ENCODE data around the gene MSX1. TPM values are rescaled to one million over a fixed set of nuclear protein-coding genes. Genes with fewer than 3 reads are reported as not detected.

MSX1 gene
- total RNA-seq, 1 donor from 2014 or later, result 3.4 TPM

DNA sequence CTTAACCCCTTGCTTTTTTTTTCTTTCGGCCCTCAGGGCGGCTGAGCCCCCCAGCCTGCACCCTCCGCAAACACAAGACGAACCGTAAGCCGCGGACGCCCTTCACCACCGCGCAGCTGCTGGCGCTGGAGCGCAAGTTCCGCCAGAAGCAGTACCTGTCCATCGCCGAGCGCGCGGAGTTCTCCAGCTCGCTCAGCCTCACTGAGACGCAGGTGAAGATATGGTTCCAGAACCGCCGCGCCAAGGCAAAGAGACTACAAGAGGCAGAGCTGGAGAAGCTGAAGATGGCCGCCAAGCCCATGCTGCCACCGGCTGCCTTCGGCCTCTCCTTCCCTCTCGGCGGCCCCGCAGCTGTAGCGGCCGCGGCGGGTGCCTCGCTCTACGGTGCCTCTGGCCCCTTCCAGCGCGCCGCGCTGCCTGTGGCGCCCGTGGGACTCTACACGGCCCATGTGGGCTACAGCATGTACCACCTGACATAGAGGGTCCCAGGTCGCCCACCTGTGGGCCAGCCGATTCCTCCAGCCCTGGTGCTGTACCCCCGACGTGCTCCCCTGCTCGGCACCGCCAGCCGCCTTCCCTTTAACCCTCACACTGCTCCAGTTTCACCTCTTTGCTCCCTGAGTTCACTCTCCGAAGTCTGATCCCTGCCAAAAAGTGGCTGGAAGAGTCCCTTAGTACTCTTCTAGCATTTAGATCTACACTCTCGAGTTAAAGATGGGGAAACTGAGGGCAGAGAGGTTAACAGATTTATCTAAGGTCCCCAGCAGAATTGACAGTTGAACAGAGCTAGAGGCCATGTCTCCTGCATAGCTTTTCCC lies 3.4 kb downstream of the MSX1 start:
- Histone ChIP-seq H3K27ac (replicated peaks) (no peak overlapping the region), H3K36me3 (peaks cover 15% of the 10 kb centered on the region), H3K4me1 (peaks cover 83% of the 10 kb centered on the region), H3K27me3 (ENCODE audit: low read depth) (peaks cover 99% of the 10 kb centered on the region), H3K9me3 (replicated peaks) (no peaks in the 10 kb centered on the region), H3K4me3 (no peak overlapping the region)
- DNase-seq, result no peak
- TF ChIP-seq, protein P1, sequence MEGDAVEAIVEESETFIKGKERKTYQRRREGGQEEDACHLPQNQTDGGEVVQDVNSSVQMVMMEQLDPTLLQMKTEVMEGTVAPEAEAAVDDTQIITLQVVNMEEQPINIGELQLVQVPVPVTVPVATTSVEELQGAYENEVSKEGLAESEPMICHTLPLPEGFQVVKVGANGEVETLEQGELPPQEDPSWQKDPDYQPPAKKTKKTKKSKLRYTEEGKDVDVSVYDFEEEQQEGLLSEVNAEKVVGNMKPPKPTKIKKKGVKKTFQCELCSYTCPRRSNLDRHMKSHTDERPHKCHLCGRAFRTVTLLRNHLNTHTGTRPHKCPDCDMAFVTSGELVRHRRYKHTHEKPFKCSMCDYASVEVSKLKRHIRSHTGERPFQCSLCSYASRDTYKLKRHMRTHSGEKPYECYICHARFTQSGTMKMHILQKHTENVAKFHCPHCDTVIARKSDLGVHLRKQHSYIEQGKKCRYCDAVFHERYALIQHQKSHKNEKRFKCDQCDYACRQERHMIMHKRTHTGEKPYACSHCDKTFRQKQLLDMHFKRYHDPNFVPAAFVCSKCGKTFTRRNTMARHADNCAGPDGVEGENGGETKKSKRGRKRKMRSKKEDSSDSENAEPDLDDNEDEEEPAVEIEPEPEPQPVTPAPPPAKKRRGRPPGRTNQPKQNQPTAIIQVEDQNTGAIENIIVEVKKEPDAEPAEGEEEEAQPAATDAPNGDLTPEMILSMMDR (IDR thresholded peaks at IDR 0.05; ENCODE audit: borderline replicate concordance), result no peak
- intact Hi-C loops (cut with micrococcal nuclease), result no loop called here

DNA sequence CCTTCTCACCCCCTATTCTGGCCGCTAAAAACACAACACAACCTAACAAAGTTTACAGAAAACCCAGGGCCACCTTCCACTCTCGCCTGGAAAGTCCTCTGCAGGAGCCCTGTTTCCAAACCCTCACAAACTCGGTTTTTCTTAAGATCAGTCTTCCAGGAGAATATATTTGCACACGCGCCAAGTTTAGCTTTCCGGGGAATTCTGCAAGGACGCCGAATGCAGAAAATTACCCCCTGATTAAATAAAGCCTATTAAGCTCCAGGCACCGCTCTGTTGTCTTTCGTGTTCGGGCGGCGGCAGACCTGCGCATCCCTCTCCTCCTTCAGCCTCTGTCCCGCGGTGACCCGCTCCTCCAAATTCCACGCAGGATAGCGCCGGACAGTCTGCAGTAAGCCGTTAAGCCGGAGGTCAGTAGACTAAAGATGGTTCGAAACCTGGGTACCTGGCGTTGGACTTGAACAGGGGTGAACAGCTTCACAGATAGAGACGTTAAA lies 5.0 kb downstream of the MSX1 start:
- Histone ChIP-seq H3K9me3 (replicated peaks) (no peaks in the 10 kb centered on the region), H3K4me1 (peaks cover 76% of the 10 kb centered on the region), H3K4me3 (no peak overlapping the region), H3K36me3 (peaks cover 15% of the 10 kb centered on the region), H3K27ac (replicated peaks) (no peak overlapping the region), H3K27me3 (ENCODE audit: low read depth) (peaks cover 99% of the 10 kb centered on the region)
- intact Hi-C loops (cut with micrococcal nuclease), result no loop called here
- TF ChIP-seq, protein P1 (IDR thresholded peaks at IDR 0.05; ENCODE audit: borderline replicate concordance), result no peak
- DNase-seq, result no peak

GRCh38 chr4:4864940-4865704 lies 5.7 kb downstream of the MSX1 start:
- H3K27ac ChIP-seq (replicated peaks), result no peak overlapping the region
- peaks cover 100% of the 10 kb centered on the region for H3K27me3 ChIP-seq (ENCODE audit: low read depth)
- intact Hi-C loops (cut with micrococcal nuclease), result no loop called here
- peaks cover 15% of the 10 kb centered on the region for H3K36me3 ChIP-seq
- peak overlapping the region; percentile 57 for H3K4me3 ChIP-seq
- DNase-seq, result no peak
- TF ChIP-seq, protein P1 (IDR thresholded peaks at IDR 0.05; ENCODE audit: borderline replicate concordance), result no peak
- H3K9me3 ChIP-seq (replicated peaks), result no peaks in the 10 kb centered on the region
- H3K4me1 ChIP-seq, result peaks cover 73% of the 10 kb centered on the region

GRCh38 chr4:4865705-4866123 lies 6.2 kb downstream of the MSX1 start:
- DNase-seq, result no peak
- Histone ChIP-seq H3K27ac (replicated peaks) (no peak overlapping the region), H3K4me3 (peak overlapping the region; percentile 57), H3K4me1 (peaks cover 73% of the 10 kb centered on the region), H3K36me3 (peaks cover 15% of the 10 kb centered on the region), H3K27me3 (ENCODE audit: low read depth) (peaks cover 100% of the 10 kb centered on the region), H3K9me3 (replicated peaks) (no peaks in the 10 kb centered on the region)
- TF ChIP-seq, protein P1 (IDR thresholded peaks at IDR 0.05; ENCODE audit: borderline replicate concordance), result no peak
- intact Hi-C loops (cut with micrococcal nuclease), result no loop called here

DNA sequence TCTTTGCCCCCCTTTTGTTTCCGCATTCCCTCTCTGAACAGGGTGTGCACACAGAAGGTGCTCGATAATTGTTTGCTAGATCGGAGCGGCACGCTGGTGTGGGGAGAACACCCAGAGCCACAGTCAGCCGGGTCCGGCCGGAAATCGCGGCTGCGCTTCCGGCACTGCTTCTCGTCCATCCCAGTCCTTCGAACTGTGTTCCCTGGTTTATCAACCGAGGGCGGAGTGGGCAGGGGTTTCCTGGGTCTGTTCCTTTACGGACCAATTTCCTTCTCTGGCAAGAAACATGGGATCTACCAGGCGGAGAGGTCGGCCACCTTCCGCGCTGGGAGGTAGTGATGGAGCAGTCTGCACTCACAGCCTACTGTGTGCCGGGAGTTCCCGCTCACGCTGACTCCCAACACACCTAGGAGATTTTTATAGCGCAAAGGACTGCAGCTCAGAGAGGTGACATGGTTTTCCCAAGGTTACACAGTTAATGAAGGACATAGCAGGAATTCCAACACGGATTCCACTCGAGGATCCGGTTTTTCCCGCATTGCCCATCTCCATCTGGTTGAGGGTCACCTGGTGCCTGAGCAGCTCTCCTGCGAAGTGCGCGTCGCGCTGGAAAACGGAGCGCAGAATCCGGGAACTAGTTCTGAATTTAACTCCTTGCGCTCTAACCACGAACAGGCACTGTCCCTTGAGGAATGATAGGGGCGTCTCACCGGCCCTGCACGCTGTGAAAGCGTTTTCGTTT lies 6.8 kb downstream of the MSX1 start:
- TF ChIP-seq, protein P1 (IDR thresholded peaks at IDR 0.05; ENCODE audit: borderline replicate concordance), result no peak
- peaks cover 100% of the 10 kb centered on the region for H3K27me3 ChIP-seq (ENCODE audit: low read depth)
- H3K36me3 ChIP-seq, result peaks cover 15% of the 10 kb centered on the region
- no peak for DNase-seq
- H3K4me1 ChIP-seq, result peaks cover 71% of the 10 kb centered on the region
- no peak overlapping the region for H3K27ac ChIP-seq (replicated peaks)
- no peaks in the 10 kb centered on the region for H3K9me3 ChIP-seq (replicated peaks)
- H3K4me3 ChIP-seq, result peak overlapping the region; percentile 57
- intact Hi-C loops (cut with micrococcal nuclease), result no loop called here
